KOPT-K1 (cell line): ENCODE measurements around the gene CUL4B.
"Not testable (repeated sequence)": the region's sequence is repeated elsewhere in the genome, so short reads cannot be mapped to it uniquely, and the experiment has no call there.

Experiments used
- H3K27ac ChIP-seq: fragments of 200-600 bp; sonication (generic); 2 replicates; pipeline ENCODE4 v1.5.1; 2016; ENCODE audit warnings: antibody characterized with exemption, mild to moderate bottlenecking, low read depth, low read length; ENCODE audit not compliant: poor library complexity, severe bottlenecking
- H3K36me3 ChIP-seq: fragments of 200-600 bp; sonication (generic); 2 replicates; pipeline ENCODE4 v1.5.1; 2017; ENCODE audit warnings: antibody characterized with exemption, mild to moderate bottlenecking, low read length, moderate library complexity; ENCODE audit not compliant: insufficient read depth
- H3K9me3 ChIP-seq: fragments of 200-600 bp; sonication (generic); 2 replicates; pipeline ENCODE4 v1.5.1; 2017; ENCODE audit warnings: antibody characterized with exemption, low read length, mild to moderate bottlenecking; ENCODE audit not compliant: insufficient read depth, poor library complexity, severe bottlenecking

The CUL4B gene

GRCh38 chrX:120485638-120486520, 74.9 kb downstream of the CUL4B start:
- no peaks in the 10 kb centered on the region for H3K36me3 ChIP-seq
- H3K27ac ChIP-seq: peak overlapping the region; percentile 85
- no peaks in the 10 kb centered on the region for H3K9me3 ChIP-seq

- Histone ChIP-seq H3K36me3 (no peaks in the 10 kb centered on the region), H3K9me3 (no peaks in the 10 kb centered on the region), H3K27ac (peak overlapping the region; percentile 85)
Measured at GRCh38 chrX:120485315-120485637, 75.5 kb downstream of the CUL4B start.

- no peaks in the 10 kb centered on the region for H3K9me3 ChIP-seq
- no peaks in the 10 kb centered on the region for H3K36me3 ChIP-seq
- no peak overlapping the region for H3K27ac ChIP-seq
Measured at GRCh38 chrX:120477453-120477852, 83.3 kb downstream of the CUL4B start.

- no peak overlapping the region for H3K27ac ChIP-seq
- no peaks in the 10 kb centered on the region for H3K36me3 ChIP-seq
- H3K9me3 ChIP-seq: no peaks in the 10 kb centered on the region
Measured at GRCh38 chrX:120476714-120477113, 84.0 kb downstream of the CUL4B start.

- not testable (repeated sequence) for H3K9me3 ChIP-seq, H3K36me3 ChIP-seq, H3K27ac ChIP-seq
Measured at GRCh38 chrX:120475447-120475846, 85.3 kb downstream of the CUL4B start.
